H9 (cell line): Measurements from ENCODE around the gene SNX32. TPM values are rescaled to one million over a fixed set of nuclear protein-coding genes. Genes with fewer than 3 reads are reported as not detected.
A peak's percentile ranks its signal among the peaks of the same experiment; 100 is the strongest.

ENCODE experiments used
- DNase-seq: peaks from one replicate; pipeline ENCODE4 v3.0.0-alpha.2; 2017
- H2AFZ ChIP-seq: one replicate; pipeline ENCODE4 v1.6.1; 2013; ENCODE audit warnings: mild to moderate bottlenecking, low read length, control low read depth, moderate library complexity
- H2AK5ac ChIP-seq: 2 replicates; pipeline ENCODE4 v1.6.1; 2013; ENCODE audit warnings: low read length, control low read depth, mixed read lengths; ENCODE audit not compliant: insufficient read length
- H2BK120ac ChIP-seq: one replicate; pipeline ENCODE4 v1.6.1; 2013; ENCODE audit warnings: low read depth, mild to moderate bottlenecking, low read length, control low read depth, inconsistent platforms; ENCODE audit not compliant: poor library complexity, severe bottlenecking
- H2BK12ac ChIP-seq: 2 replicates; pipeline ENCODE4 v1.6.1; 2013; ENCODE audit warnings: low read length, control low read depth, mixed read lengths, low read depth; ENCODE audit not compliant: insufficient read length
- H2BK15ac ChIP-seq: 2 replicates; pipeline ENCODE4 v1.6.1; 2013; ENCODE audit warnings: low read depth, low read length, control low read depth
- H2BK20ac ChIP-seq: one replicate; pipeline ENCODE4 v1.6.1; 2013; ENCODE audit warnings: low read depth, mild to moderate bottlenecking, low read length, control low read depth, inconsistent platforms; ENCODE audit not compliant: poor library complexity, severe bottlenecking
- H2BK5ac ChIP-seq: 2 replicates; pipeline ENCODE4 v1.6.1; 2013; ENCODE audit warnings: low read length, control low read depth, mixed read lengths; ENCODE audit not compliant: insufficient read length
- H3K14ac ChIP-seq: 2 replicates; pipeline ENCODE4 v1.6.1; 2013; ENCODE audit warnings: low read length, control low read depth; ENCODE audit not compliant: insufficient read depth
- H3K18ac ChIP-seq: 2 replicates; pipeline ENCODE4 v1.6.1; 2013; ENCODE audit warnings: low read depth, mild to moderate bottlenecking, mixed read lengths, low read length, control low read depth; ENCODE audit not compliant: insufficient read length
- H3K23ac ChIP-seq: 2 replicates; pipeline ENCODE4 v1.6.1; 2013; ENCODE audit warnings: low read length, control low read depth, mixed read lengths, low read depth; ENCODE audit not compliant: insufficient read length
- H3K23me2 ChIP-seq: 2 replicates; pipeline ENCODE4 v1.6.1; 2013; ENCODE audit warnings: low read depth, mild to moderate bottlenecking, mixed read lengths, low read length, control low read depth; ENCODE audit not compliant: insufficient read length, poor library complexity, severe bottlenecking
- H3K27ac ChIP-seq: 2 replicates; pipeline ENCODE4 v1.5.1; 2013; ENCODE audit warnings: low read length, control low read depth, mixed read lengths, low read depth; ENCODE audit not compliant: insufficient read length
- H3K27me3 ChIP-seq: 2 replicates; pipeline ENCODE4 v1.6.1; 2013; ENCODE audit warnings: low read length, control low read depth, inconsistent platforms; ENCODE audit not compliant: insufficient read depth
- H3K4ac ChIP-seq: 2 replicates; pipeline ENCODE4 v1.6.1; 2013; ENCODE audit warnings: low read depth, mild to moderate bottlenecking, control low read depth, inconsistent platforms, low read length, moderate library complexity
- H3K4me1 ChIP-seq: 2 replicates; pipeline ENCODE4 v1.6.1; 2013; ENCODE audit warnings: low read length, control low read depth, inconsistent platforms; ENCODE audit not compliant: insufficient read depth
- H3K4me2 ChIP-seq: 2 replicates; pipeline ENCODE4 v1.6.1; 2013; ENCODE audit warnings: low read length, control low read depth, mixed read lengths; ENCODE audit not compliant: insufficient read length, insufficient read depth
- H3K56ac ChIP-seq: 2 replicates; pipeline ENCODE4 v1.6.1; 2013; ENCODE audit warnings: low read depth, mild to moderate bottlenecking, mixed read lengths, low read length, control low read depth; ENCODE audit not compliant: insufficient read length
- H3K79me1 ChIP-seq: 2 replicates; pipeline ENCODE4 v1.6.1; 2013; ENCODE audit warnings: low read depth, mild to moderate bottlenecking, moderate library complexity, low read length, control low read depth, inconsistent platforms; ENCODE audit not compliant: insufficient read depth, poor library complexity, severe bottlenecking
- H3K79me2 ChIP-seq: 2 replicates; pipeline ENCODE4 v1.6.1; 2013; ENCODE audit warnings: low read length, control low read depth, inconsistent platforms; ENCODE audit not compliant: insufficient read depth
- H3K9ac ChIP-seq: 2 replicates; pipeline ENCODE4 v1.6.1; 2013; ENCODE audit warnings: low read length, control low read depth, mixed read lengths; ENCODE audit not compliant: insufficient read length; ENCODE audit errors: extremely low read depth
- H3K9me3 ChIP-seq: one replicate; pipeline ENCODE4 v1.6.1; 2013; ENCODE audit warnings: low read depth, low read length, inconsistent platforms; ENCODE audit not compliant: control insufficient read depth
- H3T11ph ChIP-seq: one replicate; pipeline ENCODE4 v1.6.1; 2013; ENCODE audit warnings: mild to moderate bottlenecking, low read length, control low read depth, inconsistent platforms
- H4K20me1 ChIP-seq: one replicate; pipeline ENCODE4 v1.6.1; 2013; ENCODE audit not compliant: control insufficient read depth, insufficient read length, insufficient read depth
- H4K5ac ChIP-seq: 2 replicates; pipeline ENCODE4 v1.6.1; 2013; ENCODE audit warnings: low read depth, mild to moderate bottlenecking, mixed read lengths, low read length, control low read depth; ENCODE audit not compliant: insufficient read length
- H4K8ac ChIP-seq: replicated peaks from 2 replicates; pipeline ENCODE4 v1.6.1; 2013; ENCODE audit warnings: low read length, control low read depth, mixed read lengths, low read depth; ENCODE audit not compliant: insufficient read length
- H4K91ac ChIP-seq: 2 replicates; pipeline ENCODE4 v1.6.1; 2013; ENCODE audit warnings: low read depth, mild to moderate bottlenecking, moderate library complexity, mixed read lengths, low read length, control low read depth; ENCODE audit not compliant: insufficient read length
- H3K27ac Mint-ChIP-seq, 3 experiments: 2 replicates in 2 of 3; 3 replicates in 1 of 3; pipeline ENCODE4 v1.8.0; 2020 to 2021; ENCODE audit warnings: mixed read lengths in 3 of 3, mild to moderate bottlenecking in 1 of 3, moderate library complexity in 1 of 3
- H3K27me3 Mint-ChIP-seq: 2 replicates; pipeline ENCODE4 v1.8.0; 2021; ENCODE audit warnings: low read depth, mild to moderate bottlenecking, moderate library complexity, mixed read lengths
- H3K36me3 Mint-ChIP-seq, 3 experiments: 2 replicates in 2 of 3; 3 replicates in 1 of 3; pipeline ENCODE4 v1.8.0; 2020 to 2021; ENCODE audit warnings: low read depth in 3 of 3, mixed read lengths in 3 of 3; ENCODE audit not compliant: insufficient read depth in 1 of 3
- H3K4me1 Mint-ChIP-seq, 2 experiments: 2 replicates each; pipeline ENCODE4 v1.8.0; 2020; ENCODE audit warnings: mixed read lengths in 2 of 2
- H3K4me3 Mint-ChIP-seq, 2 experiments: 2 replicates in 1 of 2; 3 replicates in 1 of 2; pipeline ENCODE4 v1.8.0; 2020 to 2021; ENCODE audit warnings: mild to moderate bottlenecking in 2 of 2, mixed read lengths in 2 of 2, moderate library complexity in 1 of 2
- H3K9me3 Mint-ChIP-seq, 2 experiments: 2 replicates in 1 of 2; 3 replicates in 1 of 2; pipeline ENCODE4 v1.8.0; 2020; ENCODE audit warnings: mild to moderate bottlenecking in 2 of 2, mixed read lengths in 2 of 2, moderate library complexity in 1 of 2
- CTCF ChIP-seq: fragments of 200-600 bp; sonication (generic); conservative IDR thresholded peaks from 3 replicates; pipeline ENCODE4 v1.8.0; 2021; ENCODE audit warnings: antibody characterized with exemption, mild to moderate bottlenecking
- WGBS: extraction: QIAGEN DNeasy Blood & Tissue Kit; methylation state at CpG from one replicate; pipeline ENCODE4 v1.1.7; 2013; ENCODE audit warnings: missing lambda C conversion rate, low lambda C conversion rate, mixed read lengths; ENCODE audit not compliant: insufficient read length; ENCODE audit errors: extremely low coverage; 5-methylcytosine and 5-hydroxymethylcytosine counted together
- total RNA-seq: library from RNA; stranded (reverse); gene quantifications from 2 replicates; pipeline ENCODE4 v1.2.1, GENCODE V29; 2021

Gene SNX32
- total RNA-seq, 1 experiment from 2014 or later: 1.2 TPM

DNA sequence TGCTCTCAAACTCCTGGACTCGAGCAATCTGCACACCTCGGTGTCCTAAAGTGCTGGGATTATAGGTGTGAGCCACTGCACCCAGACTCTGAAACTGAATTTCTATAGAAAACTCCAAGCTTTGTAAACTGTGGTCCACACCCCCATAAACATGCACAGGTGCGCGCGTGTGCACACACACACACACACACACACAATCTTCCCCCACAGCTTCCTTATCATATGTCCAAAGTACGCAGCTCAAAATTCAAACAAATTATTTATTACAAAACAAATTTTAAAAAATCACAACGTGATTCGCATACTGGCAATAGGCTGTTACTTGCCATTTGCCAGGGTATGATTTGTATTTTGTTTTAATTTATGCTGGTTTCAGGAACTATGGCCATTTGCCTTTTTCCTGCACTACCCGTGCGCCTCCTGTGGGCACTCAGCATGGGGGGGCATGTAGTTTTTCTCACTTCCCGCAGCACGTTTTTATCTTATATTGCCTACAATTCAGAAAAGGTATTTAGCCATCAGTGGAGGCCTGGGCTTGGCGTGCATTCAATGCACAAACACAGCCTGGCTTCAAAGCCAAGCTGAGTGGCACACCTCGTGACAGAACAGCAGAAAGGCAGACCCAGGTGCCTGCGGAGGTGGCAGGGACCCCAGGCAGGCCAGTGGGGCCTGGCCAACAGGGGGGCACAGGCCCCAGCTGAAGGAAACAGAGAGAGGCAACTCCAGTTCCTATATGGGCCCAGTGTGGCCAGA lies 10.8 kb upstream of the SNX32 start:
- Histone ChIP-seq H3K4me2 (no peak overlapping the region), H2AK5ac (no peak overlapping the region), H3K27me3 (no peaks in the 10 kb centered on the region), H2AFZ (no peak overlapping the region), H2BK15ac (no peak overlapping the region), H4K5ac (no peak overlapping the region), H3K14ac (no peak overlapping the region), H2BK120ac (no peak overlapping the region), H2BK12ac (no peak overlapping the region), H3K4ac (no peak overlapping the region), H3T11ph (no peak overlapping the region), H2BK5ac (no peak overlapping the region), H3K4me1 (no peaks in the 10 kb centered on the region), H3K23ac (no peak overlapping the region), H3K56ac (no peak overlapping the region), H3K9ac (no peak overlapping the region), H4K91ac (no peak overlapping the region), H3K23me2 (peaks cover under 1% of the 10 kb centered on the region), H2BK20ac (no peak overlapping the region), H3K79me1 (no peaks in the 10 kb centered on the region), H3K18ac (no peak overlapping the region), H4K20me1 (no peaks in the 10 kb centered on the region), H3K27ac (no peak overlapping the region), H4K8ac (no peak overlapping the region), H3K79me2 (no peaks in the 10 kb centered on the region), H3K9me3 (no peaks in the 10 kb centered on the region)
- Mint-ChIP-seq H3K4me3 (no peak overlapping the region), H3K27me3 (peaks cover 1% of the 10 kb centered on the region; the same call in 1 of the 2 replicates), H3K36me3 (no peaks in the 10 kb centered on the region; a peak in 1 of 7 replicates), H3K9me3 (no peaks in the 10 kb centered on the region; a peak in 1 of 5 replicates), H3K27ac (peak overlapping the region in 1 of 3 experiments; percentile 62; a peak in 1 of 7 replicates), H3K4me1 (no peaks in the 10 kb centered on the region)
- DNase-seq: no peak
- WGBS: 100% methylated on average over 1 of the region's 15 CpGs
- TF ChIP-seq CTCF: no peak
